ENCODE results near the gene ASPDH.
"Not testable (repeated sequence)": the region's sequence is repeated elsewhere in the genome, so short reads cannot be mapped to it uniquely, and the experiment has no call there.

Gene ASPDH

GRCh38 chr19:50547385-50548190 is 33.9 kb upstream of the ASPDH start:
- DNase-seq (ENCODE audit: low spot score): no peak

- DNase-seq (ENCODE audit: low spot score): no peak
These were observed 33.0 kb upstream of the ASPDH start for GRCh38 chr19:50546527-50547221.

GRCh38 chr19:50542943-50543342 is 29.2 kb upstream of the ASPDH start:
- DNase-seq (ENCODE audit: low spot score): no peak

- peak; percentile 47 for DNase-seq (ENCODE audit: low spot score)
These were observed 24.1 kb upstream of the ASPDH start for GRCh38 chr19:50537769-50538230.

- DNase-seq (ENCODE audit: low spot score): no peak
These were observed 23.6 kb upstream of the ASPDH start for GRCh38 chr19:50537306-50537685.

- DNase-seq (ENCODE audit: low spot score): no peak
These were observed 23.1 kb upstream of the ASPDH start for GRCh38 chr19:50536662-50537305.

GRCh38 chr19:50535672-50536187 is 22.0 kb upstream of the ASPDH start:
- DNase-seq (ENCODE audit: low spot score): no peak

- DNase-seq (ENCODE audit: low spot score): no peak
These were observed 20.8 kb upstream of the ASPDH start for GRCh38 chr19:50534478-50534877.

- no peak for DNase-seq (ENCODE audit: low spot score)
These were observed 19.2 kb upstream of the ASPDH start for GRCh38 chr19:50532952-50533351.

- no peak for DNase-seq (ENCODE audit: low spot score)
These were observed 17.5 kb upstream of the ASPDH start for GRCh38 chr19:50531171-50531612.

- not testable (repeated sequence) for DNase-seq (ENCODE audit: low spot score)
These were observed 14.3 kb upstream of the ASPDH start for GRCh38 chr19:50528052-50528451.

- no peak for DNase-seq (ENCODE audit: low spot score)
These were observed 9.2 kb upstream of the ASPDH start for GRCh38 chr19:50522881-50523280.

- DNase-seq (ENCODE audit: low spot score): no peak
These were observed 7.2 kb upstream of the ASPDH start for GRCh38 chr19:50520822-50521465.

GRCh38 chr19:50519006-50519575 is 5.4 kb upstream of the ASPDH start:
- no peak for DNase-seq (ENCODE audit: low spot score)

- DNase-seq (ENCODE audit: low spot score): no peak
These were observed 4.6 kb upstream of the ASPDH start for GRCh38 chr19:50518091-50519005.

GRCh38 chr19:50517704-50518075 is 4.0 kb upstream of the ASPDH start:
- no peak for DNase-seq (ENCODE audit: low spot score)

GRCh38 chr19:50516964-50517703 is 3.4 kb upstream of the ASPDH start:
- no peak for DNase-seq (ENCODE audit: low spot score)

- no peak for DNase-seq (ENCODE audit: low spot score)
These were observed 2.7 kb upstream of the ASPDH start for GRCh38 chr19:50516456-50516855.

GRCh38 chr19:50515168-50515561 is 1.5 kb upstream of the ASPDH start:
- no peak for DNase-seq (ENCODE audit: low spot score)

All from CD4-positive, alpha-beta T cell treated with Interleukin-15 for 4 hours (primary cell).